ENCODE results near the gene SSUH2.
A peak's percentile ranks its signal among the peaks of the same experiment; 100 is the strongest.
"Not testable (repeated sequence)": the region's sequence is repeated elsewhere in the genome, so short reads cannot be mapped to it uniquely, and the experiment has no call there.

The SSUH2 gene, protein sequence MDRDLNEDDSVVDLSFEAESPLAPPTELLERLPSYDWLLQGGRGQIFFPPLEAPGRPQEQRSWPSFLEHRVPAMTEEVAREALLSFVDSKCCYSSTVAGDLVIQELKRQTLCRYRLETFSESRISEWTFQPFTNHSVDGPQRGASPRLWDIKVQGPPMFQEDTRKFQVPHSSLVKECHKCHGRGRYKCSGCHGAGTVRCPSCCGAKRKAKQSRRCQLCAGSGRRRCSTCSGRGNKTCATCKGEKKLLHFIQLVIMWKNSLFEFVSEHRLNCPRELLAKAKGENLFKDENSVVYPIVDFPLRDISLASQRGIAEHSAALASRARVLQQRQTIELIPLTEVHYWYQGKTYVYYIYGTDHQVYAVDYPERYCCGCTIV

GRCh38 chr3:8644748-8645390, at the start of gene SSUH2:
Gene SSUH2, minus strand, starts transcription at chr3:8644798. Its CDS starts 40 bp downstream, at chr3:8644758.
- TF ChIP-seq, protein P1, sequence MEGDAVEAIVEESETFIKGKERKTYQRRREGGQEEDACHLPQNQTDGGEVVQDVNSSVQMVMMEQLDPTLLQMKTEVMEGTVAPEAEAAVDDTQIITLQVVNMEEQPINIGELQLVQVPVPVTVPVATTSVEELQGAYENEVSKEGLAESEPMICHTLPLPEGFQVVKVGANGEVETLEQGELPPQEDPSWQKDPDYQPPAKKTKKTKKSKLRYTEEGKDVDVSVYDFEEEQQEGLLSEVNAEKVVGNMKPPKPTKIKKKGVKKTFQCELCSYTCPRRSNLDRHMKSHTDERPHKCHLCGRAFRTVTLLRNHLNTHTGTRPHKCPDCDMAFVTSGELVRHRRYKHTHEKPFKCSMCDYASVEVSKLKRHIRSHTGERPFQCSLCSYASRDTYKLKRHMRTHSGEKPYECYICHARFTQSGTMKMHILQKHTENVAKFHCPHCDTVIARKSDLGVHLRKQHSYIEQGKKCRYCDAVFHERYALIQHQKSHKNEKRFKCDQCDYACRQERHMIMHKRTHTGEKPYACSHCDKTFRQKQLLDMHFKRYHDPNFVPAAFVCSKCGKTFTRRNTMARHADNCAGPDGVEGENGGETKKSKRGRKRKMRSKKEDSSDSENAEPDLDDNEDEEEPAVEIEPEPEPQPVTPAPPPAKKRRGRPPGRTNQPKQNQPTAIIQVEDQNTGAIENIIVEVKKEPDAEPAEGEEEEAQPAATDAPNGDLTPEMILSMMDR (IDR thresholded peaks at IDR 0.05; ENCODE audit: control insufficient read depth, extremely low read depth, insufficient read depth): no peak
- DNase-seq (ENCODE audit: low read depth): no peak

GRCh38 chr3:8691295-8691694, 46.7 kb upstream of the SSUH2 start:
- DNase-seq (ENCODE audit: low read depth); H3K4me3 ChIP-seq (ENCODE audit: low read depth, low read length): not testable (repeated sequence)

More at GRCh38 chr3:8644748-8645390, at the start of gene SSUH2:
- no peak within 1 kb of the TSS for H3K4me3 ChIP-seq (ENCODE audit: low read depth, low read length)

DNA sequence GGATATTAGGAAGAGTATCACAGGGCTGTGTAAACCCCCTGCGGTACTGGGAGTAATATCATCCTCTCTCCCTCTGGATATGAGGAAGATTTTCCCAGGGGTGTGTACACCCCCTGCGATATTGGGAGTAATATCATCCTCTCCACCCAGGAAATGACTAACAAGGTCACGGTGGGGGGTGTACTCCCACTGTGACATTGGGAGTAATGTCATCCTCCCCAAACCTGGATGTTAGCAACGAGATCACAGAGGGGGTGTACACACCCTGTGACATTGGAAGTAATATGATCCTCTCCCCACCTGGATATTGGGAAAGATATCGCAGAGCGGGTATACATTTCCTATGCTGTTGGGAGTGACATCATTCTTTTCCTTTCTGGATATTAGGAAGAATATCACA, 40.4 kb upstream of the SSUH2 start:
- DNase-seq (ENCODE audit: low read depth); H3K4me3 ChIP-seq (ENCODE audit: low read depth, low read length): not testable (repeated sequence)

DNA sequence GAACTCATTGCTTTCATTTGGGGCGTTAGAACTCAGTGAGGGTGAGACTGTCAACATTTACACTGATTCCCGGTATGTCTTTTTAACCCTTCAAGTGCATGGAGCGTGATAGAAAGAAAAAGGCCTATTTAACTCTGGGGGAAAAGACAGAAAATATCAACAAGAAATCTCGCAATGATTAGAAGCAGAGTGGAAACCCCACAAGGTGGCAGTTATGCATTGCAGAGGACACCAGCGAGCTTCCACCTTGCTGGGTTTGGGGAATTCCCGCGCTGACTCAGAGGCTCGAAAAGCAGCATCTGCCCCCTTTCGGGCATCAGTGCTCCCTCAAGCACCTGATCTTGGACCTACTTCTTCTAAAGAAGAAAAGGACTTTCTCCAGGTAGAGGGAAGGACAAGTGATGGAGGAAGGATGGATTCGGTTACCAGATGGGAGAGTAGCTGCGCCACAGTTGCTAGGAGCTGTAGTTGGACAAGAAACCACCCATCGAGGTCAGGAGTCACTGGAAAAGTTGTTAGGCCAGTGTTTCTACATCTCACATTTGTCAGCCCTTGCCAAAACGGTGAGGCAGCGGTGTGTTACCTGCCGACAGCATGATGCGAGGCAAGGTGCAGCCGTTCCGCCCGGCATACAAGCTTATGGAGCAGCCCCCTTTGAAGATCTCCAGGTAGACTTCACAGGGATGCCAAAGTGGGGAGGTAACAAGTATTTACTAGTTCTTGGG, 38.4 kb upstream of the SSUH2 start:
- not testable (repeated sequence) for H3K4me3 ChIP-seq (ENCODE audit: low read depth, low read length)
- peak; percentile 21 for DNase-seq (ENCODE audit: low read depth)
- TF ChIP-seq, protein P1 (IDR thresholded peaks at IDR 0.05; ENCODE audit: control insufficient read depth, extremely low read depth, insufficient read depth): peak; percentile 9; the same call in 1 of the 2 replicates

GRCh38 chr3:8681881-8682538, 37.4 kb upstream of the SSUH2 start:
- not testable (repeated sequence) for DNase-seq (ENCODE audit: low read depth); H3K4me3 ChIP-seq (ENCODE audit: low read depth, low read length)

GRCh38 chr3:8681349-8681748, 36.8 kb upstream of the SSUH2 start:
- DNase-seq (ENCODE audit: low read depth): no peak
- no peak overlapping the region for H3K4me3 ChIP-seq (ENCODE audit: low read depth, low read length)
- TF ChIP-seq, protein P1 (IDR thresholded peaks at IDR 0.05; ENCODE audit: control insufficient read depth, extremely low read depth, insufficient read depth): no peak

DNA sequence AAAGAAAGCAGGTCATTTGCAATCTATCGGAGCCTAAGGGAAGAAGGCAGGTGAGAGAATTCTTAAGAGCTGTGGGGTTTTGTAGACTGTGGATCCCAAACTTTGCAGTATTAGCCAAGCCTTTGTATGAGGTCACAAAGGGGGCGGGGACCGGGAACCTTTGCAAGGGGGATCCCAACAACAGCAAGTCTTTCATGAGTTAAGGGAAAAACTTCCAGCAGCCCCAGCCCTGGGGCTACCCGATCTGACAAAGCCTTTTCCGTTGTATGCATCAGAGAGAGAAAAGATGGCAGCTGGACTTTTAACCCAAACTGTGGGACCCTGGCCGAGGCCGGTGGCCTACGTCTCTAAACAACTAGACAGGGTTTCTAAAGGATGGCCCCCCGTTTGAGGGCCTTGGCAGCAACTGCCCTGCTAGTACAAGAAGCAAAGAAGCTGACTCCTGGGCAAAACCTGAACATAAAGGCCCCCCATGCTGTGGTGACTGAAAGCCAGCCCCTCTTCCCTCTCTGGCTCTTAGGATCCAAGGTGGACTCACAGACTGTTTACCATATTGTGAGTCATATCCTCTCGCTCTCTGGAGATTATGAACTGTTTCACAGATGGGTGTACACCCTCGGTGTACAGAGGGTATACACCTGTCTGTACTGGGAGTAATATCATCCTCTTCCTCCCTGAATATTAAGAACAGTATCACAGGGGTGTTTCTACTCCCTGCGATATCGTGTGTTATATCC, 35.4 kb upstream of the SSUH2 start:
- not testable (repeated sequence) for DNase-seq (ENCODE audit: low read depth)

GRCh38 chr3:8678751-8679150, 34.2 kb upstream of the SSUH2 start:
- TF ChIP-seq, protein P1 (IDR thresholded peaks at IDR 0.05; ENCODE audit: control insufficient read depth, extremely low read depth, insufficient read depth): no peak
- no peak overlapping the region for H3K4me3 ChIP-seq (ENCODE audit: low read depth, low read length)
- DNase-seq (ENCODE audit: low read depth): no peak

More for the DNA sequence above, 35.4 kb upstream of the SSUH2 start:
- H3K4me3 ChIP-seq (ENCODE audit: low read depth, low read length): not testable (repeated sequence)

DNA sequence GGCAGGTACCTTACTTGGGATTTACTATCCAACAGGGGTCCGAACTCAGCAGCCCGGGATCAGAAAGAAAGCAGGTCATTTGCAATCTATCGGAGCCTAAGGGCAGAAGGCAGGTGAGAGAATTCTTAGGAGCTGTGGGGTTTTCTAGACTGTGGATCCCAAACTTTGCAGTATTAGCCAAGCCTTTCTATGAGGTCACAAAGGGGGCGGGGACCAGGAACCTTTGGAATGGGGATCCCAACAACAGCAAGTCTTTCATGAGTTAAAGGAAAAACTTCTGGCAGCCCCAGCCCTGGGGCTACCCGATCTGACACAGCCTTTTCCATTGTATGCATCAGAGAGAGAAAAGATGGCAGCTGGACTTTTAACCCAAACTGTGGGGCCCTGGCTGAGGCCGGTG, 32.7 kb upstream of the SSUH2 start:
- not testable (repeated sequence) for H3K4me3 ChIP-seq (ENCODE audit: low read depth, low read length); DNase-seq (ENCODE audit: low read depth)

GRCh38 chr3:8675591-8675990, 31.0 kb upstream of the SSUH2 start:
- not testable (repeated sequence) for H3K4me3 ChIP-seq (ENCODE audit: low read depth, low read length); DNase-seq (ENCODE audit: low read depth)
